ENCODE results near the gene DENND4B. TPM values are rescaled to one million over a fixed set of nuclear protein-coding genes. Genes with fewer than 3 reads are reported as not detected.

The DENND4B gene
- total and polyA plus RNA-seq, 4 donors, result 9.7 to 27.2 (median 11.6) TPM

DNA sequence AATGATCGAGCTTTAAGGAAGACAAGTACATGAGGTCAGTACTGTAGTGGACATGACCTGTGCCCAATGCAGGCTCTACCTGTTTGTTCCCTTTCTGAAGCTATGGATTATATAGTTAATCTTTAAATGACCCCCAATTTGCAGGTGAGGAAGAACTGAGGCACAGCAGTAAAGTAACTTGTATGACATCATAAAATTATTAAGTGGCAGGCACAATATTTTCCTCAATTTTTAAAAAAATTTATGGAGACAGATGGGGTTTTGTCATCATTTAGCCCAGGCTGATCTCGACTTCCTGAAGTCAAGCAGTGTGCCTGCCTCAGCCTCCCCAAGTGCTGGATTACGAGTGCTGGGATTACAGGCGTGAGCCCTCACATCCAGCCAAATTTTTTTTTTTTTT lies 20.1 kb downstream of the DENND4B start:
- Histone ChIP-seq H3K4me3 (ENCODE audit: low read depth in 1 of 3, low read length in 3 of 3) (no peak overlapping the region), H3K27me3 (ENCODE audit: control insufficient read depth in 4 of 4, insufficient read depth in 4 of 4, low read length in 3 of 4) (no peaks in the 10 kb centered on the region), H3K9me3 (ENCODE audit: control insufficient read depth in 4 of 4, low read length in 3 of 4) (no peaks in the 10 kb centered on the region), H3K4me1 (ENCODE audit: control insufficient read depth in 4 of 4, insufficient read depth in 4 of 4, low read length in 3 of 4) (peaks cover 8 to 14% (median 11%) of the 10 kb centered on the region in 4 donors), H3K9ac (ENCODE audit: low read depth in 1 of 2, low read length in 2 of 2) (no peak overlapping the region), H3K27ac (ENCODE audit: low read depth in 1 of 2, low read length in 2 of 2) (no peak overlapping the region), H3K36me3 (ENCODE audit: control insufficient read depth in 4 of 4, insufficient read depth in 3 of 4, low read depth in 1 of 4, low read length in 3 of 4) (peaks cover 2 to 16% (median 9%) of the 10 kb centered on the region in 4 donors)
- no peak for DNase-seq (ENCODE audit: low spot score)
- WGBS, result 86% methylated on average over 4 of the region's 4 CpGs
- TF ChIP-seq TAF1 (conservative IDR thresholded peaks at IDR 0.05), result no peak
- TF ChIP-seq ATF3 (IDR thresholded peaks at IDR 0.05), result no peak
- TF ChIP-seq, protein P1, sequence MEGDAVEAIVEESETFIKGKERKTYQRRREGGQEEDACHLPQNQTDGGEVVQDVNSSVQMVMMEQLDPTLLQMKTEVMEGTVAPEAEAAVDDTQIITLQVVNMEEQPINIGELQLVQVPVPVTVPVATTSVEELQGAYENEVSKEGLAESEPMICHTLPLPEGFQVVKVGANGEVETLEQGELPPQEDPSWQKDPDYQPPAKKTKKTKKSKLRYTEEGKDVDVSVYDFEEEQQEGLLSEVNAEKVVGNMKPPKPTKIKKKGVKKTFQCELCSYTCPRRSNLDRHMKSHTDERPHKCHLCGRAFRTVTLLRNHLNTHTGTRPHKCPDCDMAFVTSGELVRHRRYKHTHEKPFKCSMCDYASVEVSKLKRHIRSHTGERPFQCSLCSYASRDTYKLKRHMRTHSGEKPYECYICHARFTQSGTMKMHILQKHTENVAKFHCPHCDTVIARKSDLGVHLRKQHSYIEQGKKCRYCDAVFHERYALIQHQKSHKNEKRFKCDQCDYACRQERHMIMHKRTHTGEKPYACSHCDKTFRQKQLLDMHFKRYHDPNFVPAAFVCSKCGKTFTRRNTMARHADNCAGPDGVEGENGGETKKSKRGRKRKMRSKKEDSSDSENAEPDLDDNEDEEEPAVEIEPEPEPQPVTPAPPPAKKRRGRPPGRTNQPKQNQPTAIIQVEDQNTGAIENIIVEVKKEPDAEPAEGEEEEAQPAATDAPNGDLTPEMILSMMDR (IDR thresholded peaks at IDR 0.05; ENCODE audit: low read depth, low read length, missing input control), result no peak
- TF ChIP-seq JUND (IDR thresholded peaks at IDR 0.05), result no peak
- no peak for TF ChIP-seq HNF4A (conservative IDR thresholded peaks at IDR 0.05)
- TF ChIP-seq EGR1 (IDR thresholded peaks at IDR 0.05; ENCODE audit: low read depth in 2 of 2), result no peak

- peak within 1 kb of the TSS; percentile 80 to 97 for H3K9ac ChIP-seq (ENCODE audit: low read depth in 1 of 2, low read length in 2 of 2)
- TF ChIP-seq RXRA (IDR thresholded peaks at IDR 0.05) (peak; percentile 52 to 65), MAX (IDR thresholded peaks at IDR 0.05) (peak; percentile 51), SP1 (IDR thresholded peaks at IDR 0.05) (peak; percentile 95), ATF3 (IDR thresholded peaks at IDR 0.05) (no peak), FOXA1 (IDR thresholded peaks at IDR 0.05) (peak; percentile 4), RAD21 (IDR thresholded peaks at IDR 0.05) (peak; percentile 45 to 50), NR2F2 (IDR thresholded peaks at IDR 0.05) (peak; percentile 79), YY1 (IDR thresholded peaks at IDR 0.05) (peak; percentile 93), JUND (IDR thresholded peaks at IDR 0.05) (peak in 1 of 2 donors; percentile 14), EGR1 (IDR thresholded peaks at IDR 0.05; ENCODE audit: low read depth in 2 of 2) (peak; percentile 88 to 89), GABPA (IDR thresholded peaks at IDR 0.05 in 1 of 2, conservative IDR thresholded peaks at IDR 0.05 in 1 of 2) (peak; percentile 26 to 66), HNF4G (IDR thresholded peaks at IDR 0.05) (no peak), HNF4A (conservative IDR thresholded peaks at IDR 0.05) (peak in 1 of 2 donors; percentile 44), TAF1 (conservative IDR thresholded peaks at IDR 0.05) (peak; percentile 70), FOXA2 (IDR thresholded peaks at IDR 0.05) (no peak), REST (IDR thresholded peaks at IDR 0.05) (peak; percentile 67)
- TF ChIP-seq, protein P2, sequence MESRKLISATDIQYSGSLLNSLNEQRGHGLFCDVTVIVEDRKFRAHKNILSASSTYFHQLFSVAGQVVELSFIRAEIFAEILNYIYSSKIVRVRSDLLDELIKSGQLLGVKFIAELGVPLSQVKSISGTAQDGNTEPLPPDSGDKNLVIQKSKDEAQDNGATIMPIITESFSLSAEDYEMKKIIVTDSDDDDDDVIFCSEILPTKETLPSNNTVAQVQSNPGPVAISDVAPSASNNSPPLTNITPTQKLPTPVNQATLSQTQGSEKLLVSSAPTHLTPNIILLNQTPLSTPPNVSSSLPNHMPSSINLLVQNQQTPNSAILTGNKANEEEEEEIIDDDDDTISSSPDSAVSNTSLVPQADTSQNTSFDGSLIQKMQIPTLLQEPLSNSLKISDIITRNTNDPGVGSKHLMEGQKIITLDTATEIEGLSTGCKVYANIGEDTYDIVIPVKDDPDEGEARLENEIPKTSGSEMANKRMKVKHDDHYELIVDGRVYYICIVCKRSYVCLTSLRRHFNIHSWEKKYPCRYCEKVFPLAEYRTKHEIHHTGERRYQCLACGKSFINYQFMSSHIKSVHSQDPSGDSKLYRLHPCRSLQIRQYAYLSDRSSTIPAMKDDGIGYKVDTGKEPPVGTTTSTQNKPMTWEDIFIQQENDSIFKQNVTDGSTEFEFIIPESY (IDR thresholded peaks at IDR 0.05), result peak; percentile 90
- TF ChIP-seq, protein P1 (IDR thresholded peaks at IDR 0.05; ENCODE audit: low read depth, low read length, missing input control), result no peak
- no peaks in the 10 kb centered on the region for H3K27me3 ChIP-seq (ENCODE audit: control insufficient read depth in 4 of 4, insufficient read depth in 4 of 4, low read length in 3 of 4)
- peak within 1 kb of the TSS; percentile 83 to 99 (median 98) for H3K4me3 ChIP-seq (ENCODE audit: low read depth in 1 of 3, low read length in 3 of 3)
- peaks cover 0 to 3% (median under 1%) of the 10 kb centered on the region in 4 donors for H3K36me3 ChIP-seq (ENCODE audit: control insufficient read depth in 4 of 4, insufficient read depth in 3 of 4, low read depth in 1 of 4, low read length in 3 of 4)
- under 1% methylated on average over 53 of the region's 53 CpGs for WGBS
- peak within 1 kb of the TSS; percentile 77 to 86 for H3K27ac ChIP-seq (ENCODE audit: low read depth in 1 of 2, low read length in 2 of 2)
- peaks cover 13 to 32% (median 28%) of the 10 kb centered on the region in 4 donors for H3K4me1 ChIP-seq (ENCODE audit: control insufficient read depth in 4 of 4, insufficient read depth in 4 of 4, low read length in 3 of 4)
- no peaks in the 10 kb centered on the region for H3K9me3 ChIP-seq (ENCODE audit: control insufficient read depth in 4 of 4, low read length in 3 of 4)
- peak; percentile 97 for DNase-seq (ENCODE audit: low spot score)
Measured at GRCh38 chr1:153922972-153923925, 23.3 kb downstream of the DENND4B start, which contains the start of gene GATAD2B. TSS of gene GATAD2B (minus strand) at chr1:153922972. CDS start at chr1:153828347, 94,625 bp downstream.
